ENCODE results near the gene ACKR2. TPM values are rescaled to one million over a fixed set of nuclear protein-coding genes. Genes with fewer than 3 reads are reported as not detected.
"Not testable (repeated sequence)": the region's sequence is repeated elsewhere in the genome, so short reads cannot be mapped to it uniquely, and the experiment has no call there.

Gene ACKR2
- total RNA-seq, 1 donor, result not detected

DNA sequence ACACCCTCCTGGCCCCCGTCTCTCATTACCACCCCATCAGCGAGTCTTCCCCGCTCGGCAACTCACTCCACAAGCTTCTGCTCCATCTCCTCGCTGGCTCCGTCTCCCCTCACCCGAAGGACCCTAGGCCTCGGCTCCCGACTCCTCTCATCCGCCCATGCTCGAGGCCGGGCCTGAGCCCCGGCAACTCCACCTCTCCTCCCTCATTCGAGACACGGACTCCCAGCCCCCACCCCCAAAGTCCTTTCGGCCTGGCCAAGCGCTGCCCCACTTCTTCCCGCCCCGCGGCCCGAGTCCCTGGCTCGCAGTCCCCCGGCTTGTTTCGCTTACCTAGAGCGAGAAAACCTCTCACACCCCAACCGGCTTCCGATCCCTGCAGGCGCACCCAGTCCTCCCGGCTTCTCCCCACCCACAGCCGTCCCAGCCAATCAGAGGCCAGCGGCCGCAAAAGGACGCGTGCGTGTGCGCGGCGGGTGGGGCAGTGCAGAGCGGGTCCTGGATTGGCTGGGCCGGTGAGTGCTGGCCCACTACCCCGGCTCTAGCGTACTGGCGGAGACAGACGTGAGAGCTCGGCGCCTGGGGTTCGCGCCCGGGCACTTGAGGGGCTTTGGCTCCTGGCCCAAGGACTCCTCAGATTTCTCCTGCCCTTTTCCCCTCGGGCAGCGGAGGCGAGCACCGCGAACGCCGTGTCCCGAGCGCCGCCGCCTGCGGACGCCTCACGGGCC lies 5.0 kb upstream of the ACKR2 start, which contains the start of gene HIGD1A:
TSS of gene HIGD1A (minus strand) at position 385 of the 725 bp plus-strand sequence. CDS start 10,237 bp downstream, outside the sequence.
- peaks cover 48% of the 10 kb centered on the region for H3K79me2 ChIP-seq (ENCODE audit: insufficient read depth, low read length)
- H4K20me1 ChIP-seq (ENCODE audit: insufficient read depth, low read length), result peaks cover 7% of the 10 kb centered on the region
- H3K4me2 ChIP-seq (ENCODE audit: insufficient read depth, low read length), result peak within 1 kb of the TSS; percentile 99
- H3K27ac ChIP-seq (ENCODE audit: low read depth, low read length), result peak within 1 kb of the TSS; percentile 88
- H3K9me3 ChIP-seq (ENCODE audit: low read depth, low read length), result no peaks in the 10 kb centered on the region
- H3K4me3 ChIP-seq (ENCODE audit: insufficient read depth, low read length), result peak within 1 kb of the TSS; percentile 96
- H2AFZ ChIP-seq (ENCODE audit: low read length), result peak within 1 kb of the TSS; percentile 96
- peaks cover 3% of the 10 kb centered on the region for H3K27me3 ChIP-seq (ENCODE audit: insufficient read depth, low read length)
- TF ChIP-seq CTCF (IDR thresholded peaks at IDR 0.05; ENCODE audit: extremely low read depth, low read depth, low read length), result no peak
- no peaks in the 10 kb centered on the region for H3K36me3 ChIP-seq (ENCODE audit: insufficient read depth, low read length)
- DNase-seq (ENCODE audit: insufficient read length, low spot score, missing footprints), result peak; percentile 98
- peaks cover 21% of the 10 kb centered on the region for H3K4me1 ChIP-seq (ENCODE audit: insufficient read depth, low read length)

DNA sequence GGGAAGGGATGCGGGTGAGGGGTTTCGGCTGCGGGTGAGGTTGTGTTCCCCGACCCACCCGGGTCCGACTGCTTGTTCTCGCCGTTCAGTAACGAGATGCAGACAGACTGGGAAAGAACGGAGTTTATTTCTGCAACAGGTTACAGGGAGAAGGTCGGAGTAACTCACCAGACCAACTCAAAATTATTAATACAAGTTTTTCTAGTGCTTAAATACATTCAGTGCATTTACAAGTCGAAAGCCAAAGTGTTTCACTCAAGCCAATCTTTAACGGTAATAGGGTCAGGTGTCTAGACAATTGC lies 4.5 kb upstream of the ACKR2 start:
- Histone ChIP-seq H3K79me2 (ENCODE audit: insufficient read depth, low read length) (peaks cover 43% of the 10 kb centered on the region), H3K4me3 (ENCODE audit: insufficient read depth, low read length) (peak overlapping the region; percentile 96), H2AFZ (ENCODE audit: low read length) (peak overlapping the region; percentile 96), H3K36me3 (ENCODE audit: insufficient read depth, low read length) (no peaks in the 10 kb centered on the region), H3K27me3 (ENCODE audit: insufficient read depth, low read length) (peaks cover 3% of the 10 kb centered on the region), H3K4me2 (ENCODE audit: insufficient read depth, low read length) (peak overlapping the region; percentile 99), H3K27ac (ENCODE audit: low read depth, low read length) (peak overlapping the region; percentile 59), H4K20me1 (ENCODE audit: insufficient read depth, low read length) (peaks cover 7% of the 10 kb centered on the region), H3K9me3 (ENCODE audit: low read depth, low read length) (no peaks in the 10 kb centered on the region), H3K4me1 (ENCODE audit: insufficient read depth, low read length) (peaks cover 21% of the 10 kb centered on the region)
- DNase-seq (ENCODE audit: insufficient read length, low spot score, missing footprints), result no peak
- TF ChIP-seq CTCF (IDR thresholded peaks at IDR 0.05; ENCODE audit: extremely low read depth, low read depth, low read length), result no peak

GRCh38 chr3:42805141-42805821 lies 4.0 kb upstream of the ACKR2 start:
- Histone ChIP-seq H3K9me3 (ENCODE audit: low read depth, low read length) (no peaks in the 10 kb centered on the region), H3K4me3 (ENCODE audit: insufficient read depth, low read length) (peak overlapping the region; percentile 96)
- no peak for TF ChIP-seq CTCF (IDR thresholded peaks at IDR 0.05; ENCODE audit: extremely low read depth, low read depth, low read length)

GRCh38 chr3:42807929-42808328 lies 1.3 kb upstream of the ACKR2 start:
- no peak overlapping the region for H3K27ac ChIP-seq (ENCODE audit: low read depth, low read length)
- H3K36me3 ChIP-seq (ENCODE audit: insufficient read depth, low read length), result no peaks in the 10 kb centered on the region
- DNase-seq (ENCODE audit: insufficient read length, low spot score, missing footprints), result no peak
- H2AFZ ChIP-seq (ENCODE audit: low read length), result no peak overlapping the region
- peaks cover 4% of the 10 kb centered on the region for H4K20me1 ChIP-seq (ENCODE audit: insufficient read depth, low read length)
- no peaks in the 10 kb centered on the region for H3K9me3 ChIP-seq (ENCODE audit: low read depth, low read length)
- no peak for TF ChIP-seq CTCF (IDR thresholded peaks at IDR 0.05; ENCODE audit: extremely low read depth, low read depth, low read length)
- H3K27me3 ChIP-seq (ENCODE audit: insufficient read depth, low read length), result peaks cover 3% of the 10 kb centered on the region
- H3K79me2 ChIP-seq (ENCODE audit: insufficient read depth, low read length), result peaks cover 12% of the 10 kb centered on the region
- H3K4me3 ChIP-seq (ENCODE audit: insufficient read depth, low read length), result no peak overlapping the region
- H3K4me2 ChIP-seq (ENCODE audit: insufficient read depth, low read length), result no peak overlapping the region
- peaks cover 17% of the 10 kb centered on the region for H3K4me1 ChIP-seq (ENCODE audit: insufficient read depth, low read length)

More at GRCh38 chr3:42805141-42805821, 4.0 kb upstream of the ACKR2 start:
- Histone ChIP-seq H4K20me1 (ENCODE audit: insufficient read depth, low read length) (peaks cover 7% of the 10 kb centered on the region), H3K4me2 (ENCODE audit: insufficient read depth, low read length) (peak overlapping the region; percentile 99), H3K79me2 (ENCODE audit: insufficient read depth, low read length) (peaks cover 38% of the 10 kb centered on the region), H3K27ac (ENCODE audit: low read depth, low read length) (no peak overlapping the region), H3K36me3 (ENCODE audit: insufficient read depth, low read length) (no peaks in the 10 kb centered on the region), H2AFZ (ENCODE audit: low read length) (peak overlapping the region; percentile 96), H3K27me3 (ENCODE audit: insufficient read depth, low read length) (peaks cover 3% of the 10 kb centered on the region), H3K4me1 (ENCODE audit: insufficient read depth, low read length) (peaks cover 21% of the 10 kb centered on the region)
- DNase-seq (ENCODE audit: insufficient read length, low spot score, missing footprints), result no peak

DNA sequence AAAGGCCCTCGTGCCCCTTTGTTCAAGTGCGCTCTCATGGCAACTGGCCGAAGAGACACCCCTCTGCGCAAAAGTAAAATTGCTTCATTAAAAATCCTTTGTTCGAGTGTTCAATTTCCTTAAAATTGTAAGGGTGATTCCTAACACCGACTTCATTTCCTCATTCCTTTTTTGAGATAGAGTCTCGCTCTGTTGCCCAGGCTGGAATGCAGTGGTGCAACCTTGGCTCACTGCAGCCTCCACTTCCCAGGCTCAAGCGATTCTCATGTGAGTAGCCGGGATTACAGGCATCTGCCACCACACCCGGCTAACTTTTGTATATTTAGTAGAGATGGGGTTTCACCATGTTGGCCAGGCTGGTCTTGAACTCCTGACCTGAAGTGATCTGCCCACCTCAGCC lies 1.5 kb downstream of the ACKR2 start:
- not testable (repeated sequence) for H3K4me3 ChIP-seq (ENCODE audit: insufficient read depth, low read length); H2AFZ ChIP-seq (ENCODE audit: low read length); H3K4me2 ChIP-seq (ENCODE audit: insufficient read depth, low read length); H3K9me3 ChIP-seq (ENCODE audit: low read depth, low read length); DNase-seq (ENCODE audit: insufficient read length, low spot score, missing footprints); H4K20me1 ChIP-seq (ENCODE audit: insufficient read depth, low read length); H3K79me2 ChIP-seq (ENCODE audit: insufficient read depth, low read length); H3K4me1 ChIP-seq (ENCODE audit: insufficient read depth, low read length); H3K27ac ChIP-seq (ENCODE audit: low read depth, low read length); H3K36me3 ChIP-seq (ENCODE audit: insufficient read depth, low read length)
- H3K27me3 ChIP-seq (ENCODE audit: insufficient read depth, low read length), result peaks cover 11% of the 10 kb centered on the region
